ENCODE results near the gene CRIM1. TPM values are rescaled to one million over a fixed set of nuclear protein-coding genes. Genes with fewer than 3 reads are reported as not detected.
"Not testable (repeated sequence)": the region's sequence is repeated elsewhere in the genome, so short reads cannot be mapped to it uniquely, and the experiment has no call there.

CRIM1 gene
- total RNA-seq, 1 experiment from 2014 or later, result 21.4 TPM

GRCh38 chr2:36359067-36359466, 3.5 kb downstream of the CRIM1 start:
- no peaks in the 10 kb centered on the region for H3K27me3 ChIP-seq (ENCODE audit: control insufficient read depth, insufficient read depth, low read length)
- DNase-seq, result no peak
- H3K4me3 ChIP-seq (ENCODE audit: insufficient read depth, low read depth, low read length), result no peak overlapping the region
- H3K36me3 ChIP-seq (replicated peaks; ENCODE audit: control insufficient read depth, insufficient read depth, low read length), result no peaks in the 10 kb centered on the region; the same call in 1 of the 2 replicates

GRCh38 chr2:36360063-36360462, 4.5 kb downstream of the CRIM1 start:
- Histone ChIP-seq H3K4me3 (ENCODE audit: insufficient read depth, low read depth, low read length) (no peak overlapping the region), H3K27me3 (ENCODE audit: control insufficient read depth, insufficient read depth, low read length) (no peaks in the 10 kb centered on the region), H3K36me3 (replicated peaks; ENCODE audit: control insufficient read depth, insufficient read depth, low read length) (no peaks in the 10 kb centered on the region; the same call in 1 of the 2 replicates)
- no peak for DNase-seq

- no peak overlapping the region for H3K4me3 ChIP-seq (ENCODE audit: insufficient read depth, low read depth, low read length)
- DNase-seq, result no peak
- no peaks in the 10 kb centered on the region; the same call in 1 of the 2 replicates for H3K36me3 ChIP-seq (replicated peaks; ENCODE audit: control insufficient read depth, insufficient read depth, low read length)
- no peaks in the 10 kb centered on the region for H3K27me3 ChIP-seq (ENCODE audit: control insufficient read depth, insufficient read depth, low read length)
These were observed 5.3 kb downstream of the CRIM1 start for GRCh38 chr2:36360834-36361233.

- Histone ChIP-seq H3K36me3 (replicated peaks; ENCODE audit: control insufficient read depth, insufficient read depth, low read length) (no peaks in the 10 kb centered on the region; the same call in 1 of the 2 replicates), H3K4me3 (ENCODE audit: insufficient read depth, low read depth, low read length) (no peak overlapping the region), H3K27me3 (ENCODE audit: control insufficient read depth, insufficient read depth, low read length) (no peaks in the 10 kb centered on the region)
- DNase-seq, result no peak
These were observed 5.8 kb downstream of the CRIM1 start for GRCh38 chr2:36361396-36361795.

- no peak for DNase-seq
- no peaks in the 10 kb centered on the region for H3K27me3 ChIP-seq (ENCODE audit: control insufficient read depth, insufficient read depth, low read length)
- no peak overlapping the region for H3K4me3 ChIP-seq (ENCODE audit: insufficient read depth, low read depth, low read length)
- no peaks in the 10 kb centered on the region; the same call in 1 of the 2 replicates for H3K36me3 ChIP-seq (replicated peaks; ENCODE audit: control insufficient read depth, insufficient read depth, low read length)
These were observed 6.7 kb downstream of the CRIM1 start for GRCh38 chr2:36362291-36362690.

- not testable (repeated sequence) for H3K27me3 ChIP-seq (ENCODE audit: control insufficient read depth, insufficient read depth, low read length); H3K4me3 ChIP-seq (ENCODE audit: insufficient read depth, low read depth, low read length); DNase-seq; H3K36me3 ChIP-seq (replicated peaks; ENCODE audit: control insufficient read depth, insufficient read depth, low read length)
These were observed 7.5 kb downstream of the CRIM1 start for GRCh38 chr2:36363085-36363484.

- DNase-seq, result no peak
- H3K36me3 ChIP-seq (replicated peaks; ENCODE audit: control insufficient read depth, insufficient read depth, low read length), result no peaks in the 10 kb centered on the region
- no peak overlapping the region for H3K4me3 ChIP-seq (ENCODE audit: insufficient read depth, low read depth, low read length)
- no peaks in the 10 kb centered on the region for H3K27me3 ChIP-seq (ENCODE audit: control insufficient read depth, insufficient read depth, low read length)
These were observed 11.0 kb downstream of the CRIM1 start for GRCh38 chr2:36366491-36367120.

GRCh38 chr2:36367486-36367885, 11.9 kb downstream of the CRIM1 start:
- Histone ChIP-seq H3K27me3 (ENCODE audit: control insufficient read depth, insufficient read depth, low read length) (no peaks in the 10 kb centered on the region), H3K4me3 (ENCODE audit: insufficient read depth, low read depth, low read length) (no peak overlapping the region), H3K36me3 (replicated peaks; ENCODE audit: control insufficient read depth, insufficient read depth, low read length) (no peaks in the 10 kb centered on the region)
- no peak for DNase-seq

- H3K36me3 ChIP-seq (replicated peaks; ENCODE audit: control insufficient read depth, insufficient read depth, low read length), result no peaks in the 10 kb centered on the region
- DNase-seq, result no peak
- H3K27me3 ChIP-seq (ENCODE audit: control insufficient read depth, insufficient read depth, low read length), result no peaks in the 10 kb centered on the region
- H3K4me3 ChIP-seq (ENCODE audit: insufficient read depth, low read depth, low read length), result no peak overlapping the region
These were observed 12.3 kb downstream of the CRIM1 start for GRCh38 chr2:36367895-36368353.

GRCh38 chr2:36368438-36368837, 12.9 kb downstream of the CRIM1 start:
- no peaks in the 10 kb centered on the region for H3K27me3 ChIP-seq (ENCODE audit: control insufficient read depth, insufficient read depth, low read length)
- no peak overlapping the region for H3K4me3 ChIP-seq (ENCODE audit: insufficient read depth, low read depth, low read length)
- DNase-seq, result no peak

GRCh38 chr2:36369163-36369562, 13.6 kb downstream of the CRIM1 start:
- H3K4me3 ChIP-seq (ENCODE audit: insufficient read depth, low read depth, low read length), result no peak overlapping the region
- no peaks in the 10 kb centered on the region for H3K27me3 ChIP-seq (ENCODE audit: control insufficient read depth, insufficient read depth, low read length)
- no peak for DNase-seq
- H3K36me3 ChIP-seq (replicated peaks; ENCODE audit: control insufficient read depth, insufficient read depth, low read length), result no peaks in the 10 kb centered on the region

More at GRCh38 chr2:36368438-36368837, 12.9 kb downstream of the CRIM1 start:
- no peaks in the 10 kb centered on the region for H3K36me3 ChIP-seq (replicated peaks; ENCODE audit: control insufficient read depth, insufficient read depth, low read length)

GRCh38 chr2:36369716-36370115, 14.1 kb downstream of the CRIM1 start:
- no peak for DNase-seq
- Histone ChIP-seq H3K36me3 (replicated peaks; ENCODE audit: control insufficient read depth, insufficient read depth, low read length) (no peaks in the 10 kb centered on the region), H3K4me3 (ENCODE audit: insufficient read depth, low read depth, low read length) (no peak overlapping the region), H3K27me3 (ENCODE audit: control insufficient read depth, insufficient read depth, low read length) (no peaks in the 10 kb centered on the region)

GRCh38 chr2:36370281-36370680, 14.7 kb downstream of the CRIM1 start:
- Histone ChIP-seq H3K36me3 (replicated peaks; ENCODE audit: control insufficient read depth, insufficient read depth, low read length) (no peaks in the 10 kb centered on the region), H3K27me3 (ENCODE audit: control insufficient read depth, insufficient read depth, low read length) (no peaks in the 10 kb centered on the region), H3K4me3 (ENCODE audit: insufficient read depth, low read depth, low read length) (no peak overlapping the region)
- no peak for DNase-seq

- no peak overlapping the region for H3K4me3 ChIP-seq (ENCODE audit: insufficient read depth, low read depth, low read length)
- H3K27me3 ChIP-seq (ENCODE audit: control insufficient read depth, insufficient read depth, low read length), result no peaks in the 10 kb centered on the region
- no peak for DNase-seq
- no peaks in the 10 kb centered on the region for H3K36me3 ChIP-seq (replicated peaks; ENCODE audit: control insufficient read depth, insufficient read depth, low read length)
These were observed 15.7 kb downstream of the CRIM1 start for GRCh38 chr2:36371070-36371874.

- no peaks in the 10 kb centered on the region for H3K36me3 ChIP-seq (replicated peaks; ENCODE audit: control insufficient read depth, insufficient read depth, low read length)
- no peak overlapping the region for H3K4me3 ChIP-seq (ENCODE audit: insufficient read depth, low read depth, low read length)
- no peak for DNase-seq
- no peaks in the 10 kb centered on the region for H3K27me3 ChIP-seq (ENCODE audit: control insufficient read depth, insufficient read depth, low read length)
These were observed 16.4 kb downstream of the CRIM1 start for GRCh38 chr2:36371928-36372391.
